ENCODE results near the gene TTC28.

The TTC28 gene

GRCh38 chr22:28328756-28329155, 350.9 kb downstream of the TTC28 start:
- in situ Hi-C loops (cut with HindIII; ENCODE audit: low sequenced_read_pairs): no loop called here

- in situ Hi-C loops (cut with HindIII; ENCODE audit: low sequenced_read_pairs): no loop called here
Observed at GRCh38 chr22:28316014-28316413, 363.6 kb downstream of the TTC28 start.

- in situ Hi-C loops (cut with HindIII; ENCODE audit: low sequenced_read_pairs): no loop called here
Observed at GRCh38 chr22:28314959-28315358, 364.7 kb downstream of the TTC28 start.

DNA sequence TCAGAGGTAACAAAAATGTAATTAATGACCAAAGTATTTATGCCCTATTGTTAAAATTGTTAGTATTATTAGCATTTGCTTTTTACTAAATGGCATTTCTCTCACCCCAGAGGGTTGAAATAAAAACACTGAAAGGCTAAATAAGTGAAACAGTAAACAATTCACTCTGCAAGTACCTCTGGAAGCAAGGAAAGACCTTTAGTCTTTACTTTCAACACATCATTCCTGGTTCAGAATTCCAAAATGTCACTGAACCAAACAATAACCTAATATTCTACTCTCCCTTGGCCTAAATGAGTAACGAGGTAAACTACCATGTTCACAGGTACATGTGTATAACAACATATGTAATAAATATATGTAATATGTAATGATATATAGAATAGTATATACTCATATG, 369.3 kb downstream of the TTC28 start:
- in situ Hi-C loops (cut with HindIII; ENCODE audit: low sequenced_read_pairs): no loop called here

DNA sequence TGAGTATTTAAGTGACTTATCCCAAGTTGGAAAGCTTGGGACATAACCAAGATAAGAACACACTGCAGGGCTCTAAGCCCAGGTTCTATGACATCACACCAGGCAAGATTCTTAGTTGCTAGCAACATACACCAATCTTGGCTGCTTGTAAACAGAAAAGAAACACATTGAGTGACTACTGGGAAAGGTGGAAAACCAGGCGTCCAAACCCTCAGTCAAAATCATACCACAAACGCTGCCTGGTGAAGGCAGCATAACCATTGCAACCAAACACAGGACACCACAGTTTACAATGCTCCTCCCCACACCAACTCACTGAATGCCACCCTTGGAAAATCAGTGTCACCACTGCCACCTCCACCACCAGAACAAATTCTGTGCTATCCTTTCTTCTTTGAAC, 379.9 kb downstream of the TTC28 start:
- in situ Hi-C loops (cut with HindIII; ENCODE audit: low sequenced_read_pairs): no loop called here

DNA sequence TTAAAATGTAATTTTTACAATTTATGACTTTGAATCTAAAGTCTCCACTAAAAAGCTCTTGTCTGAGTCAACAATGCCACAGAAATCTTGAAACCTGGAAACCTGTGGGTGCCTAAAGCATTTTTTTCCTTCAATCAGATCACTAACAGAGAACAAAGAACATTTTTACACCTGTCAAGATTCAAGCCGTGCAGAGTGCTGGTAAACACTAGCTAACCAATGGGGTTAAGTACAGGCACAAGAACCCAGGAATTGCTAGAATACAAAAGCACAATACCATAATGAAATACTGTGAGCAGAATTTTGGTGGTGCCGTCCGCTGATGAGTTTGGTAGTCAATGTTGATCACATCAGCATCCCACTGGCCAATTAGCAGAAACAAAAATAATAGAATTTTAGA, 380.3 kb downstream of the TTC28 start:
- in situ Hi-C loops (cut with HindIII; ENCODE audit: low sequenced_read_pairs): no loop called here

DNA sequence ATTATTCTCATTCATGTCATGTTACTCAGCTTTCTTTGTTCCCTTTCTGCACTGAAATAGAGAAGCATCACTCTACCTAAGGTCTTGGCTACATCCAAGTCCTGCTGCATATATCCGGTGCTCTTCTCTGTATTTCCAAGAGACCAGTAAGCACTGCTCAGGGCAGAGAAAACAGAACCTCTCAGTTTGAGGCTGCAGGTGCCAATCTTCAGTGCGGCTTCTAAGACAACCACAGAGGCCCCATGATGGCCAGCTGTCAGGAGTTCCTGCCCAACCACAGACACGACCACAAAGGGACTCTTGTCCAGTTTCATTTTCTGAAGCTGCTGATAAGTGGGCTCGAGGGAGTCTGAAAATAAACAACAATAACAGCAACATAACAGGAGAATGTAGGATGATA, 382.1 kb downstream of the TTC28 start:
- in situ Hi-C loops (cut with HindIII; ENCODE audit: low sequenced_read_pairs): no loop called here

GRCh38 chr22:28296452-28296851, 383.2 kb downstream of the TTC28 start:
- in situ Hi-C loops (cut with HindIII; ENCODE audit: low sequenced_read_pairs): no loop called here

GRCh38 chr22:28283068-28283654, 396.5 kb downstream of the TTC28 start:
- in situ Hi-C loops (cut with HindIII; ENCODE audit: low sequenced_read_pairs): no loop called here

DNA sequence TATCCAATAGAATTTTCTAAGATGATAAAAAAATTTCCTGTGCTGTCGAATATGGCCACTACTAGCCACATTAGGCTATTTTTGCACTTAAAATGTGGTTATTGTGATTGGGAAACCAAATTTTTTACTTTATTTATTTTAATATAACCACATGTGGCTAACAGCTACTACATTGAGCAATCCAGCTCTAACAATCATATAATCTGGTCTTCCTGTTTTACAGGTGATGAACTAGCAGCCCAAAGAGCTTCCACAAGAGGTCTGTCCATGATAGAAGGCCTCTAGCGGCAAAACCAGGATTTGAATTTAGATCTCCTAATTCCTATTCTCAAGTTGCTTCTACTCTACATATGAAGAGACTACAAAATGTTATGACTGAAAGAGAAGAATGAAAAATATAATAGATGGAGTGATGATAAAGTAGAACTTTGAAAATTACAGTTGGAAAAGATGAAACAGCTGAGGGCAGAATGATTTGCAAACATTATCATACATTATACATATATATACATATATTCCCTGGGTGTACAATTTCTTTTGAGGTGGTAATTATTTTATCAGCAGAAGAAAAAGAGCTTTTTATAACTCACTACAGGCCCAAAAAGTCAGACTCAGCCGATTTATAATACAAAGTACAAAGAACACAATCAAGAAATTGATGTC, 397.1 kb downstream of the TTC28 start:
- in situ Hi-C loops (cut with HindIII; ENCODE audit: low sequenced_read_pairs): no loop called here

DNA sequence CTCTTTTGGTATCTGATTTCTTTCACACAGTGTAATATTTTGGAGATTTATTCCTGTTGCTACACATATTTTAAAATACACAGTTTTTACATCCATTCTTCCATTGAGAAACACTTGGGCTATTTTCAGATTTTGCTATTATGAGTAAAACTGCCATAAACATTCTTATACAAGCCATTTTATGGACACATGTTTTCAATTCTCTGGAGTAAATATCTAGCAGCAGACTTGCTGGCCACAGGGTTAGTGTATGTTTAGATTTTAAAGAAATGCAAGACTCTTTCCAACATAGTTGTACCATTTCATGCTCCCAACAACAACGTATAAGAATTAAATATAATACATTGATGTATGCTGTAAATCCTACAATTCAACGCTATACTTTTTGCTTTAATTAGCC, 399.8 kb downstream of the TTC28 start:
- in situ Hi-C loops (cut with HindIII; ENCODE audit: low sequenced_read_pairs): no loop called here

DNA sequence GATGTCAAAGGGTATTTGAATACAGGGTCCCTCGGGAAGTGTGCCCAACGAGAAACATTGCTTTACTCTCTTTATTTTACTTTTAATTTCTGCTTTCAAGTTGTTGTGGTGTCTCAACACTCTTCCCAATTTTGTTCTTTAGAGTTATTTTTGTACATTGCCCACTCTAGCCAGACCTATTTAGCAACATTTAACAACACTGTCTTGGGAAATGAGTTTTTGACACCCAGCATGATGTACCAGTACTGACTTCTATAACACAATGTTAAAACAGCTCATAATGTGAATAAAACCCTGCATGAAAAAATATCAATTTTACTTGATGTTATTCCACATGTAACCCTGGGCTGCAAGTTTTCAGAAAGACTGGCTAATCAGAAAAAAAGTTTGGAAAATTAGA, 410.4 kb downstream of the TTC28 start:
- in situ Hi-C loops (cut with HindIII; ENCODE audit: low sequenced_read_pairs): no loop called here

DNA sequence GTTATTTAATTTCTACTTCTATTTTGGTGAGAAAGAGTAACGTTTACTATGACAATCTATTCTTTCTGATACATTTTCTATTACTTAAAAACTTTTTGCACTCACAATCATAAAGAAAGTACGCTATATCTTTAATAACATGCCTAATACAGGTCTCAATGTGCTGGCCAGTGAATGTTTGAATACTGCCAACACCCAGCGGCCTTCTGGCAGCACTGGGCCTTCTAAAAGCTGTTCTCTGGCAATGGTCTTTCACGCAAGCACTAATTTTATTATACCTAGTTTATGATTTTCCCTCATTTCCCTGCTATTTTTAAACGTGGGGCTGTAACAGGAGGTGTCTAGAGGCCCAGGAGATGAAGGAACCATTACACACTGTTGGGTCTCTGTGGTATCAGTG, 410.8 kb downstream of the TTC28 start:
- in situ Hi-C loops (cut with HindIII; ENCODE audit: low sequenced_read_pairs): no loop called here

- in situ Hi-C loops (cut with HindIII; ENCODE audit: low sequenced_read_pairs): no loop called here
Observed at GRCh38 chr22:28268171-28268570, 411.5 kb downstream of the TTC28 start.

GRCh38 chr22:28260619-28261018, 419.0 kb downstream of the TTC28 start:
- in situ Hi-C loops (cut with HindIII; ENCODE audit: low sequenced_read_pairs): no loop called here

DNA sequence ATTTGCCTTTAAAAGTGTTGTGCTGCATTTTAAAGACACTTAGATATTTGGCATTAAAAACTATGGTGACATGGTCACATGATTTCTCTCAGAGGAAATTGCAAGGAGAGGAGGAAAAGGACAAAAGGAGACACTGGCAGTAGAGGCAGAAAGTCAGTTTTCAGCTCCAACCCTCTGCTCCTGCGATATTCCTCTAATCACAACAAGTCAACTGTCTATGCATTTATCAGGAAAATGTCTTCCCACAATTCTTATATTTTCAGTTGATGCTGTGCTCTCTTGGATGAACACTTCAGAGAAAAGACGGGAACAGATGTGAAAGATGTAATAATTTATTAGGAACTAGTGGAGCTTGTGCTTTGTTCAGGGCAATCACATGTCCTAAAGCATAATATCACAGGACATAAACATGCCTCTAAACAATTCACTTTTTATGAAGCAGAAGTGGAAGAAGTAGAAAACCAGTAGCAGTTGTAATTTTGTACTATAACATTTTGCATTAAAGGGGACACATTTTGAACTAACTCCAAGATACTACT, 419.8 kb downstream of the TTC28 start:
- in situ Hi-C loops (cut with HindIII; ENCODE audit: low sequenced_read_pairs): no loop called here

GRCh38 chr22:28254396-28254795, 425.2 kb downstream of the TTC28 start:
- in situ Hi-C loops (cut with HindIII; ENCODE audit: low sequenced_read_pairs): no loop called here

- in situ Hi-C loops (cut with HindIII; ENCODE audit: low sequenced_read_pairs): no loop called here
Observed at GRCh38 chr22:28252539-28252938, 427.1 kb downstream of the TTC28 start.

DNA sequence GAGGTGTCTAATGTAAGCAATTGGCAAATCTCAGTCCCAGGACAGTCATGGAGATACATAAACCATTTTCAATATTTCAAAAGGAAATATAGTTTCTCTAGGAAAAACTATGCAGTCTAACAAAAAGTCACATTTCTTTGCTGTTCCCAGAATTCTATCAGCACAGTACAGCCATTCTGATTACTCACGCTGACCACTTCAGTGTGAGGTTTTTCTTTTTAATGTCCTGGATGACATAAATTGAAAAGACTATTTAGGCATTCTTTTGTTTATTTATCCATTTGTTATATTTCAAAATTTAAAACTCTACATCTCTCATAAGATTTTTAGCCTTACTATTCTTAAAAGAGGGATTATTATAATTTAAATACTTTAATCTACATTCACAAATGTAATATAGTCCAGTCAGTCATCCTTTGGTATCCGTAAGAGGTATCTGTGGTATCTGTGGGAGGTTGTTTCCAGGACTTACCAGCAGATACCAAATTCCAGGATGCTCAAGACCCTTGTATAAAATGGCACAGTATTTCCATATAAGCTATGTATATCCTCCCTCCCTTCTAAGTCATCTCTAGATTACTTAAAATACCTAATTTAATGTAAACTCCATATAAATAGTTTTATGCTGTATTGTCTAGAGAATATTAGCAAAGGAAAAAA, 429.5 kb downstream of the TTC28 start:
- in situ Hi-C loops (cut with HindIII; ENCODE audit: low sequenced_read_pairs): no loop called here

DNA sequence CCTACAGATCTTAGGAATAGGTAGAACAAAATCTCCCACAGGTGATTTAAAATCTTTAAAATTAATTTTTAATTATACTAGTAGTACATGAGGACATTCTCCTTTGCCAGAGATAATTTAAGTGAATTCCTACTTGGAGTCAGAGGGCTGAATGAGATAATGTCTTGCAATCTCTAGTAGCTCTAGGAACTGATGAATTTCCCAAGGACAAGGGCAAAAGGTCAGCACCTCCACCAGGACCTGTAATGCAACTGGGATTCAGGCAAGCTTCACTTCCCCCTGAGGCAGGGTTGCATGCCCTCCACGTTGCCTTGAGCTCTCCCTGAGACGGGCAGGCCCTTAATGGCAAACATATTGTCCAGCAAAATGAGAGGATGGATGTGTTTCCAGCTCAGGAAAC, 430.2 kb downstream of the TTC28 start:
- in situ Hi-C loops (cut with HindIII; ENCODE audit: low sequenced_read_pairs): no loop called here

GRCh38 chr22:28247667-28248363, 431.8 kb downstream of the TTC28 start:
- in situ Hi-C loops (cut with HindIII; ENCODE audit: low sequenced_read_pairs): no loop called here

DNA sequence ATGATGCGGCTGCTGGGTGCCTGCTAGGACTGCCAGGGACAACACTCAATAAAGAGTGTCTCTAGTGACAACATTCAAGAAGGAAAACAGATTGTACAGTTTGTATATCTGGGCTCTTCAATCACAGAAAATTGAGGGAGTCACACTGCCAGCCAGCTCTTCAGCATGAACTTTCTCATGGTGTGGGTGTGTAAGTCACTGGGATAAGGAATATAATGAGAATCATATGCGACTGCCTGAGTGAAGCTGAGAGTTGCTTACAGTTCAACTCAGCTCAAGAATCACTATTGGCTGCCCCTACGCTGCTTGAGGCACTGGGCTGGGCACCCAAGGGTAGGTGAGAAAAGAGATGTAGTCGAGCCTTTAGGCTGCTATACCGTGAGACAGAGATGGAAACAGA, 432.5 kb downstream of the TTC28 start:
- in situ Hi-C loops (cut with HindIII; ENCODE audit: low sequenced_read_pairs): no loop called here
